CD4-positive, CD25-positive, alpha-beta regulatory T cell (primary cell): ENCODE results near the gene BICRAL. TPM values are rescaled to one million over a fixed set of nuclear protein-coding genes. Genes with fewer than 3 reads are reported as not detected.
"Not testable (repeated sequence)": the region's sequence is repeated elsewhere in the genome, so short reads cannot be mapped to it uniquely, and the experiment has no call there.

Source experiments
- ATAC-seq, 2 donors: fragments of 150-1000 bp; cut with Tn5 transposase; one replicate each; pipeline ENCODE4 v1.10.0; 2021; ENCODE audit warnings: low read depth in 2 of 2, moderate number of reproducible peaks in 2 of 2, moderate library complexity in 1 of 2
- DNase-seq, 3 donors: peaks; one replicate each; pipeline versions ENCODE4 v3.0.0 to v3.0.0-alpha.2; 2012 to 2022; ENCODE audit warnings: mixed read lengths in 1 of 3
- H3K27ac ChIP-seq: one replicate; pipeline ENCODE4 v1.7.0; 2013; ENCODE audit warnings: mild to moderate bottlenecking, low read length; ENCODE audit not compliant: insufficient read depth, poor library complexity, severe bottlenecking
- H3K27me3 ChIP-seq: one replicate; pipeline ENCODE4 v1.7.0; 2013; ENCODE audit warnings: low read length; ENCODE audit not compliant: control insufficient read depth, insufficient read depth
- H3K36me3 ChIP-seq: one replicate; pipeline ENCODE4 v1.7.0; 2013; ENCODE audit warnings: mild to moderate bottlenecking, low read length, moderate library complexity; ENCODE audit not compliant: control insufficient read depth, insufficient read depth
- H3K4me1 ChIP-seq: 2 replicates; pipeline ENCODE4 v1.7.0; 2013; ENCODE audit warnings: mild to moderate bottlenecking, low read length; ENCODE audit not compliant: insufficient read depth, control insufficient read depth, poor library complexity, severe bottlenecking
- H3K4me3 ChIP-seq: one replicate; pipeline ENCODE4 v1.7.0; 2013; ENCODE audit warnings: low read depth, mild to moderate bottlenecking, low read length, moderate library complexity
- H3K9me3 ChIP-seq, 2 experiments: 1 replicate in 1 of 2; 2 replicates in 1 of 2; pipeline ENCODE4 v1.7.0; 2013; ENCODE audit warnings: low read length in 2 of 2, mild to moderate bottlenecking in 1 of 2, moderate library complexity in 1 of 2; ENCODE audit not compliant: control insufficient read depth in 2 of 2
- H3K27ac Mint-ChIP-seq, 3 donors: one replicate each; pipeline ENCODE4 v1.8.0; 2020 to 2022; ENCODE audit warnings: mild to moderate bottlenecking in 3 of 3, mixed read lengths in 3 of 3, moderate library complexity in 2 of 3
- H3K27me3 Mint-ChIP-seq: one replicate; pipeline ENCODE4 v1.8.0; 2022; ENCODE audit warnings: mild to moderate bottlenecking, mixed read lengths
- H3K36me3 Mint-ChIP-seq: one replicate; pipeline ENCODE4 v1.8.0; 2020; ENCODE audit warnings: mixed read lengths
- H3K4me1 Mint-ChIP-seq, 4 donors: one replicate each; pipeline ENCODE4 v1.8.0; 2020 to 2022; ENCODE audit warnings: mixed read lengths in 4 of 4, mild to moderate bottlenecking in 1 of 4
- H3K4me3 Mint-ChIP-seq, 4 donors: one replicate each; pipeline ENCODE4 v1.8.0; 2020 to 2022; ENCODE audit warnings: mild to moderate bottlenecking in 4 of 4, mixed read lengths in 4 of 4, moderate library complexity in 3 of 4
- H3K9me3 Mint-ChIP-seq, 7 donors: one replicate each; pipeline ENCODE4 v1.8.0; 2020 to 2022; ENCODE audit warnings: mixed read lengths in 7 of 7, mild to moderate bottlenecking in 3 of 7, moderate library complexity in 2 of 7
- polyA plus RNA-seq, 4 donors: library from polyadenylated mRNA; unstranded; fragments of 300-500 nt; fragmentation: Illumina TruSeq; gene quantifications; one replicate each; pipeline ENCODE4 v1.2.3, GENCODE V29; 2021
- total RNA-seq: library from RNA; stranded (reverse); gene quantifications from one replicate; pipeline ENCODE4 v1.2.3, GENCODE V29; 2022

Gene BICRAL
- total and polyA plus RNA-seq, 5 donors from 2014 or later = 3.3 to 47.0 (median 3.4) TPM

GRCh38 chr6:42896178-42896719 is 114.4 kb downstream of the BICRAL start:
- DNase-seq (no peak), ATAC-seq (no peak)
- H3K27me3 Mint-ChIP-seq = peaks cover 5% of the 10 kb centered on the region
- Histone ChIP-seq H3K9me3 (no peaks in the 10 kb centered on the region), H3K4me3 (no peak overlapping the region), H3K27ac (no peak overlapping the region), H3K36me3 (no peaks in the 10 kb centered on the region), H3K4me1 (peaks cover 2% of the 10 kb centered on the region), H3K27me3 (no peaks in the 10 kb centered on the region)
- H3K4me1 Mint-ChIP-seq = peaks cover 3 to 10% (median 8%) of the 10 kb centered on the region in 4 donors
- no peak overlapping the region for H3K4me3 Mint-ChIP-seq
- H3K27ac Mint-ChIP-seq = no peak overlapping the region
- no peaks in the 10 kb centered on the region for H3K9me3 Mint-ChIP-seq
- no peaks in the 10 kb centered on the region for H3K36me3 Mint-ChIP-seq

GRCh38 chr6:42898891-42899361 is 117.1 kb downstream of the BICRAL start:
- Mint-ChIP-seq H3K27ac (no peak overlapping the region), H3K36me3 (no peaks in the 10 kb centered on the region), H3K4me1 (peaks cover 6 to 14% (median 12%) of the 10 kb centered on the region in 4 donors), H3K9me3 (no peaks in the 10 kb centered on the region), H3K4me3 (peak overlapping the region in 1 of 4 donors; percentile 28), H3K27me3 (peaks cover 5% of the 10 kb centered on the region)
- Histone ChIP-seq H3K4me1 (peaks cover 6% of the 10 kb centered on the region), H3K27ac (no peak overlapping the region), H3K27me3 (no peaks in the 10 kb centered on the region), H3K4me3 (no peak overlapping the region), H3K36me3 (no peaks in the 10 kb centered on the region), H3K9me3 (no peaks in the 10 kb centered on the region)
- peak; percentile 62 to 78 (median 71) for DNase-seq
- no peak for ATAC-seq

GRCh38 chr6:42899871-42900270 is 118.0 kb downstream of the BICRAL start:
- H3K4me3 ChIP-seq = no peak overlapping the region
- H3K27ac ChIP-seq = no peak overlapping the region
- no peak overlapping the region for H3K4me3 Mint-ChIP-seq
- DNase-seq (no peak), ATAC-seq (no peak)
- H3K36me3 ChIP-seq = no peaks in the 10 kb centered on the region
- no peaks in the 10 kb centered on the region for H3K9me3 ChIP-seq
- H3K4me1 Mint-ChIP-seq = peaks cover 6 to 14% (median 12%) of the 10 kb centered on the region in 4 donors
- peaks cover 5% of the 10 kb centered on the region for H3K27me3 Mint-ChIP-seq
- H3K27ac Mint-ChIP-seq = no peak overlapping the region
- H3K27me3 ChIP-seq = no peaks in the 10 kb centered on the region
- peaks cover 6% of the 10 kb centered on the region for H3K4me1 ChIP-seq
- H3K9me3 Mint-ChIP-seq = no peaks in the 10 kb centered on the region
- H3K36me3 Mint-ChIP-seq = no peaks in the 10 kb centered on the region

DNA sequence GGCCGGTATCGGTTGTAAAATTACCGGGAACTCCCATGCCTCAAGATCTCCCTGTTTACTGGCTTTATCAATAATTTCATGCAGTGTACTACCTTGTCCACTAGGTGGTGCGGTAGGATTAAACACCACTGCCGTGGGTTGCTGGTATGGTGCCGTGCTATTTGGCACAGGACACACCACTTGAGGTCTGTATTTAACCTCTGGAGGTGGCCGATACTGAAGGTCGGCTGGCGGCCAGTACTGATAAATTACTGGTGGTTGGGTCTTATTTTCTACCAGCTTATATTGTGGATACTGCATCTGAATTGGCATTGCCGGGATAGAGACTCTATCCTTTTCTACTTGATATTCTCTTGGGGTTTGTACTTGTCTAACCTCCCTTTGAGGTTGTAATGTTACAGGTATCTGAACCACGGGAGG is 119.7 kb downstream of the BICRAL start:
- Mint-ChIP-seq H3K36me3 (no peaks in the 10 kb centered on the region), H3K27ac (no peak overlapping the region), H3K27me3 (peaks cover 11% of the 10 kb centered on the region), H3K4me3 (no peak overlapping the region), H3K4me1 (peaks cover 6 to 14% (median 12%) of the 10 kb centered on the region in 4 donors), H3K9me3 (no peaks in the 10 kb centered on the region)
- DNase-seq (peak; percentile 58 to 82 (median 78)), ATAC-seq (peak; percentile 92 to 98)
- Histone ChIP-seq H3K4me1 (peaks cover 6% of the 10 kb centered on the region), H3K36me3 (no peaks in the 10 kb centered on the region), H3K9me3 (no peaks in the 10 kb centered on the region), H3K4me3 (no peak overlapping the region), H3K27ac (no peak overlapping the region), H3K27me3 (no peaks in the 10 kb centered on the region)

- Mint-ChIP-seq H3K4me1 (peaks cover 6 to 14% (median 12%) of the 10 kb centered on the region in 4 donors), H3K27me3 (peaks cover 11% of the 10 kb centered on the region)
- not testable (repeated sequence) for H3K4me1 ChIP-seq, H3K27me3 ChIP-seq, H3K9me3 Mint-ChIP-seq, H3K36me3 Mint-ChIP-seq, ATAC-seq, H3K9me3 ChIP-seq, DNase-seq, H3K4me3 Mint-ChIP-seq, H3K36me3 ChIP-seq, H3K4me3 ChIP-seq, H3K27ac ChIP-seq, H3K27ac Mint-ChIP-seq
Measured at GRCh38 chr6:42902429-42903263, 120.8 kb downstream of the BICRAL start.

DNA sequence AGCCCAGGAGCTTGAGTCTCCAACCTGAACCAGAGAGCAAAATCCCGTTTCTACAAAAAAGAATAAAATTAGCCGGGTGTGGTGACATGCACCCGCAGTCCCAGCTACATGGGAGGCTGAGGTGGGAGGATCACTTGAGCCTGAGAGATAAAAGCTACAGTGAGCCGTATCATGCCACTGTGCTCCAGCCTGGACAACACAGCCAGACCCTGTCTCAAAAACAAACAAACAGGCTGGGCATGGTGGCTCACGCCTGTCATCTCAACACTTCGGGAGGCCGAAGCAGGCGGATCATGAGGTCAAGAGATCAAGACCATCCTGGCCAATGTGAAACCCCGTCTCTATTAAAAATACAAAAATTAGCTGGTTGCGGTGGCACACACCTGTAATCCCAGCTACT is 122.6 kb downstream of the BICRAL start:
- ATAC-seq = no peak
- Histone ChIP-seq H3K36me3 (no peaks in the 10 kb centered on the region), H3K27ac (no peak overlapping the region), H3K9me3 (no peaks in the 10 kb centered on the region), H3K27me3 (no peaks in the 10 kb centered on the region), H3K4me3 (no peak overlapping the region), H3K4me1 (peaks cover 6% of the 10 kb centered on the region)
- H3K27me3 Mint-ChIP-seq = peaks cover 6% of the 10 kb centered on the region
- H3K27ac Mint-ChIP-seq = no peak overlapping the region
- no peak for DNase-seq
- peaks cover 4 to 9% (median 6%) of the 10 kb centered on the region in 4 donors for H3K4me1 Mint-ChIP-seq
- H3K4me3 Mint-ChIP-seq = no peak overlapping the region
- H3K36me3 Mint-ChIP-seq = no peaks in the 10 kb centered on the region
- no peaks in the 10 kb centered on the region for H3K9me3 Mint-ChIP-seq

DNA sequence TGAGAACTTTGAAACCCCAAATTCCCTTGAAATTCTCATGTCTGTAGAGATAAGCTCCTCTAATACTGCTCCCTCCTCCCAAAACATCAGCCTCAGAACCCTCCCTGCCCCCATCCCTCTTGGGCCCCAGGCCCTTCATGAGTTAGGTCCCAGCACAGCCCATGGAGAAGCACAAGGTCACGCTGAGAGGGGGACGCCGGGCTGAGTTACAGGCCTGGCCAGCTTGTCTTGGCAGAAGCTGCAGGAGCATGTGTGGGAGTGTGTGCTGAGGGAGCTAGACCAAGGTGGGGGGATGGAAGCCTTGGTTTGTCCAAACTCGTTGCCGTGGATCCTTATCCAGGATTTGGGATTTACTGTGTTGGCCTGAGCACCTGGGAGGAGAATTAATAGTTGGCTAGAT is 125.5 kb downstream of the BICRAL start:
- DNase-seq (no peak), ATAC-seq (no peak)
- Histone ChIP-seq H3K27me3 (peaks cover 2% of the 10 kb centered on the region), H3K4me1 (peaks cover 7% of the 10 kb centered on the region), H3K36me3 (no peaks in the 10 kb centered on the region), H3K27ac (no peak overlapping the region), H3K4me3 (no peak overlapping the region), H3K9me3 (no peaks in the 10 kb centered on the region)
- Mint-ChIP-seq H3K36me3 (no peaks in the 10 kb centered on the region), H3K4me3 (no peak overlapping the region), H3K9me3 (no peaks in the 10 kb centered on the region), H3K4me1 (peaks cover 0 to 4% (median 0%) of the 10 kb centered on the region in 4 donors), H3K27me3 (peaks cover 12% of the 10 kb centered on the region), H3K27ac (no peak overlapping the region)
